Hematopoietic multipotent progenitor cell treated with erythropoietin and hydrocortisone succinate and interleukin-3 and kit ligand, for 15 days (in vitro differentiated cells): ENCODE data around the gene ST3GAL3.

Experiments
- DNase-seq: peaks from one replicate; pipeline ENCODE4 v3.0.0-alpha.2; 2015; ENCODE audit warnings: low spot score

The ST3GAL3 gene

DNA sequence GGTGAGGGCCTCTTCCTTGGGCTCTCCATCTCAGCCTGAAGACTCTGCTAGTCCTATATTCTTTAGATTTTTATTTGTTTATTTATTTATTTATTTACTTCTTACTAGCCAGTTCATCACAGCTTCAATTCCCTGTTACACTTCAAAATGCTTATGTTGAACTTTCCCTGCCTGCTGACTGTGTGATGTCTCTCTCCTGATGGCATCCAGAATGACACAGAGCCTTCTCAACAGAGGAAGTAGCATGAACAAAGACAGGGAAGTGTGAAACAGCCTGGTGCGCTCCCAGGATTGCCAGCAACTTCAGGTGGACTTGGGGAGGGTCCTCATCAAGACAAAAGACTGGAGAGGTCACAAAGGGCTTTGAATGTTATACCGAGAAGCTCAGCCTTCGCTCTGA is 235.1 kb downstream of the ST3GAL3 start:
- no peak for DNase-seq

- DNase-seq: no peak
Observed at GRCh38 chr1:43944860-43945259, 237.5 kb downstream of the ST3GAL3 start.

- DNase-seq: peak; percentile 58
Observed at GRCh38 chr1:43945674-43946235, 238.4 kb downstream of the ST3GAL3 start.

GRCh38 chr1:43946236-43947060 is 239.1 kb downstream of the ST3GAL3 start, which contains the start of gene IPO13:
TSS of gene IPO13 (plus strand) at chr1:43946950. CDS start at chr1:43947601, 651 bp downstream.
- DNase-seq: peak; percentile 96

GRCh38 chr1:43947061-43947873 is 239.9 kb downstream of the ST3GAL3 start:
- no peak for DNase-seq

DNA sequence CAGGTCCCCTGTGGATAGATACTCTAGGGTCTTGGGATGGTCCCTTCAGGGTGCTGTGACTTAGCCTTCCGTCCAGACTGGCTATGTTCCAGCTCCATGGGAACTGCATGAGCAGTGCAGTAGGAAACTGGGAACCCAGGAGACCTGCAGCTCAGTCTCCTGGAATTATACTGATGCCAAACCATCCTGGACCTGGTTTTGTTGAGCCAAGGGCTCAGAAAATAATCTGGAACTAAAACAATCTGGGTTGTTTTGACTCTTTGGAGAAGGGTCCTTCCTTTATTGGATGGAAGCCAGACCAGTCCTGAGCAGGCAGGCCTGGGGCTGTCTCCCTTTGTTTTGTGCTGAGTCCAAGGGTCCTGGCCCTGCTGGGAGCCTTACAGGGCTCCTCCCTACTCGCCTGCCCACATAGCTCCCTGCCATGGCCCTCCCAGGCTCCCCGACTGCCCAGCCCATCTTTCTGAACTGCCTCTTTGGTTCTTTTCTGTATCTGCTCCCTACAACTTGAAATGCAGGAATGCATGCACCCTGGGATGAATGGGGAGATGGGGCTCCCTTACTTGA is 240.6 kb downstream of the ST3GAL3 start:
- no peak for DNase-seq

- DNase-seq: no peak
Observed at GRCh38 chr1:43949678-43950077, 242.3 kb downstream of the ST3GAL3 start.

DNA sequence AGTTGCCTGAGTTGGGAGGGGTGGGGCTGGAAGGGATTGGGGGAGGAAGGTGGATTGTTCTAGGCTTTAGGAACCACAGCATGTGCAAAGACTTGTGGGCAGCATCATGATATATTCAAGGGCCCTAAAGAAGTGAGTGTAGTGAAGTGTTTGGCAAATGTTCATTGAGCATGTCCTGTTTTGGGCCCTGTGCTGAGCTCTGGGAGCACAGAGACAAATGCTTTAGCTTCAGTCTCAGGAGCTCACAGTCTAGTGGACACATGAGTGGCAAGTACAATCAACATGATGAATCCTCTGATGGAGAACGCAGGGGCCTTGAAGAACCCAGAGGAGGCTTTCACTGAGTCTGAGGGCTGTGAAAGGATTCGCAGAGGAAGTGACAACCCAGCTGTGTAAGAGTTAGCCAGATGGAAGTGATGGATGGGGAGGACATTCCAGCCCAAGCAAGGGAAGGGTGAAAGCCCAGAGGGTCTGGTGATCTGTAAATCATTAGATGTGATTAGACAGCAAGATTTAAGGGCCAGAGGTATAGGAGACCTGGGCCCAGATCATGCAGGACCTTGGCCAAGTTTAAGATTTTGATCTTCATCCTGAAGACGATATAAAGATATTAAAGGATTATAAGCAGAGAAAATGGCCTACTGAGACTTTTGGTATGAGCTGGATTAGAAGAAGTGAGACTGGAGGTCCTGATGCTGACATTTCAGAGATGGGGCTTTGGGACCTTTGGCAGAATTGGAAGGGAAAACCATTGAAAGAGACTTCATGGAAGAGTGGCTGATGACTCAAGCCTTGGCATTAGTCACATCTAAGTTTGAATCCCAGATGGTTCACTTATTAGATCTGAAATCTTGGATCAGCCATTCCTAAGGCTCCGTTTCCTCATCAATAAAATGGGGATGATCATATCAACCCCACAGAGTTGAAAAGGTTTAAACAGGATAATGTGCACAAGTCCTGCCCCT is 244.0 kb downstream of the ST3GAL3 start:
- DNase-seq: no peak

DNA sequence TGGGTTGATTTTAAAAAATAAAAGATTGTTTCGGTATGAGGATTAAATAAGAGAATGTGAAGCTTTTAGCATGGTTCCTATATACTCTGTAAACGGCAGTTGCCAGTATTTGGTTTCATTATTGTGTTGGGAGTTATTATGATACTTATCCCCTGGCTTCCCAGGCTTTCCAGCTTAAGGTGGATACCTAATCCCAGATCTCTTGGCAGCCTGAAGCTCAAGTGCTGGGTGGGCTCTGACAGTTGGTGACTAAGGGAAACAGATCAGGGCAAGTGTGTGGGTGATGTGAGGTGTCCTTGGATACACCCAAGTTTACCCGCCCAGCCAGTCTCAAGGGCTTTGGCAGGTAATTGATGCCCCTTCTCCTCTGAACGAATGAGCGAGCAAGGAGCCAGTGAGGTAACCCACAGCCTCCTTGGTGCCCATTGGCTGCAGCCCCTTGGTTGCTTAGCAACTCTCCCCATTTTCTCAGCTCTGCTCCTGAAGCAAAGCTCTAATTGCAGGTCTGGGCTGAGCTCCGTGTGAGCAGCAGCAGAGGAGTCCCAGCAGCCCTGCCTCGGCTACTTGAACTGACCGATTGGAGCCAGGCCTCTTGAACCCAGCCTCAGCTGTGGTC is 245.5 kb downstream of the ST3GAL3 start:
- peak; percentile 34 for DNase-seq

DNA sequence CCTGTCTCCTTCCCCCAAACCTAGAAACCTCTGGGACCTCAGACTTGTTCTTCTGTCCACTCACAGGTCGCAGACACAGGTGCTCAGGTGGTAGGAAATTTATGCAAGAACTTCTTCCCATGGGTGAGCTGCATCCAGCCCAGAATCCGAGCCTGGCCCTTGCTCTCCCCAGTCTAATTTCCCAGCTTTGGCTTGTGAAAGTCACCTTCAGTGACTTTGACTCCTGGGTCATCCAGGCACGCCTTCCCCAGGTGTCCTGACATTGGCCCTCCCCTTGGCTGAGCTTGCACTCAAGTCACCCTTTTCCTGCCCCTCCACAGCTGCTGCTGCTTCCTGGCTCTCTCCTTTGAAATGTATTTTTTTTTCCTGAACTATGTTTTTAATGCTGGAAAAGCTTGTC is 246.0 kb downstream of the ST3GAL3 start:
- DNase-seq: no peak

- no peak for DNase-seq
Observed at GRCh38 chr1:43954036-43954435, 246.7 kb downstream of the ST3GAL3 start.

DNA sequence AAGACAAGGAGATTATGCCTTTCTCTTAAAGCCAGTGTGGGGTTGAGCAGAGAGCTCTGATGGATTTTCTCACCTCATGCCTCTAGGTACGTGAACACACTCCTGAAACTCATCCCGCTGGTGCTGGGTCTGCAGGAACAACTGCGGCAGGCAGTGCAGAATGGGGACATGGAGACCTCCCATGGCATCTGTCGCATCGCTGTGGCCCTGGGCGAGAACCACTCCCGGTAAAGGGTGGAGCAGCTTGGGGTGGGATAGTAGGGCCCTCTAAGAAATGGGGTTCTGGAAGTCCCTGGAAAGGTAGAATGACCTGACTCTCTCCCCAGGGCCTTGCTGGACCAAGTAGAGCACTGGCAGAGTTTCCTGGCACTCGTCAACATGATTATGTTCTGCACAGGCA is 248.9 kb downstream of the ST3GAL3 start:
- DNase-seq: no peak

- no peak for DNase-seq
Observed at GRCh38 chr1:43957407-43958040, 250.2 kb downstream of the ST3GAL3 start.

- DNase-seq: peak; percentile 38
Observed at GRCh38 chr1:43958351-43959255, 251.3 kb downstream of the ST3GAL3 start.

DNA sequence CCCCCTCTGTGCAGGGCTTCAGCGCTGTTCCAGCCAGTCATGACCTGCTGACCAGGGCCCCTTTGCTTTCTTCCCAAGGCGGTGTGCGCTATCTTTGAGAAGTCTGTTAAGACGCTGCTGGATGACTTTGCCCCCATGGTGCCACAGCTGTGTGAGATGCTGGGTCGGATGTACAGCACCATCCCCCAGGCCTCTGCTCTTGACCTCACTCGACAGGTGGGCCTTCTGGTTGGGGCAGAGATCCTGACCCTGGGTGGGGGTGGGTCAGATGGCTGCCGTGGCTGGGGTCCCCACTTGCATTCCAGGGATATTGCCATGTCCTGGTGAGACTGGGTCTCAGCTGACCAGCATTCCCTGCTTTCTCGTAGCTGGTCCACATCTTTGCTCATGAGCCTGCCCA is 253.5 kb downstream of the ST3GAL3 start:
- DNase-seq: no peak

GRCh38 chr1:43961692-43962091 is 254.4 kb downstream of the ST3GAL3 start:
- DNase-seq: no peak

GRCh38 chr1:43962324-43962723 is 255.0 kb downstream of the ST3GAL3 start:
- no peak for DNase-seq

DNA sequence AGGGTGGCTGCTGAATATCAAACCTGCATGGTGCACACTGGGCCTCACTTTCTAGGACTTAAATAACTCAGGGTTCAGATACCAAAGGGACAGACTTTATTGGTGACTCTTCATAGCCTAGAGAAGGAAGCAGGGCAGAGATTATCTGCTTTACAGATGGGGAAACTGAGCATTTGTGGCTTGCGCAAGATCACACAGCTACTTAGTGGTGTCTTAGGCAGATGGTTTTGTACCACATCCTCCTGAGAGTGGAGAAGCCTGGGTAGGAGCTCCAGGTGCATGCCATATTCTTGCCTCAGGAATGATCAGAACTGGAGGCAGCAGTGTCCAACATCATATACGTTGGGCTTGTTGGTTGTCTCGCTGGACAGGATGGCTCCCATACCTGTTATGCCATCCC is 255.7 kb downstream of the ST3GAL3 start:
- DNase-seq: no peak

- no peak for DNase-seq
Observed at GRCh38 chr1:43963890-43964289, 256.6 kb downstream of the ST3GAL3 start.
